Right ventricle myocardium inferior (tissue), 1 donor: ENCODE data around the gene RABGAP1L. TPM values are rescaled to one million over a fixed set of nuclear protein-coding genes. Genes with fewer than 3 reads are reported as not detected.
"Not testable (repeated sequence)": the region's sequence is repeated elsewhere in the genome, so short reads cannot be mapped to it uniquely, and the experiment has no call there.

Experiments used
- ATAC-seq: fragments of 200-7000 bp; cut with Tn5 transposase; one replicate; pipeline ENCODE4 v1.9.1; 2020; ENCODE audit warnings: mild to moderate bottlenecking, moderate library complexity
- DNase-seq: peaks from one replicate; pipeline ENCODE4 v3.0.0; 2021; ENCODE audit errors: missing footprints
- intact Hi-C: fragments of 100-400 bp; cut with DNase I; formaldehyde crosslinking; loops from one replicate; pipeline ENCODE4 v1.11.0; 2022
- total RNA-seq: library from RNA; stranded (reverse); fragmentation: NEBNext Ultra II Directional; extraction: Animal tissue kit (Norgen Biotek cat#: 25700); gene quantifications from one replicate; pipeline ENCODE4 v1.2.1, GENCODE V29; 2021
- donor health status: DM: no; HTN: yes; CAD: no; lungs with severe emphysema.

Gene RABGAP1L
- total RNA-seq, 1 donor from 2014 or later = 61.4 TPM

GRCh38 chr1:174448531-174448883 is 289.2 kb downstream of the RABGAP1L start:
- intact Hi-C loops = no loop called here
- ATAC-seq (no peak), DNase-seq (no peak)

GRCh38 chr1:174448974-174449373 is 289.7 kb downstream of the RABGAP1L start:
- intact Hi-C loops = no loop called here
- ATAC-seq (no peak), DNase-seq (no peak)

- ATAC-seq = no peak
- intact Hi-C loops = no loop called here
- DNase-seq = no peak
Observed at GRCh38 chr1:174451408-174451807, 292.1 kb downstream of the RABGAP1L start.

GRCh38 chr1:174465855-174466254 is 306.5 kb downstream of the RABGAP1L start:
- no peak for ATAC-seq
- DNase-seq = no peak
- intact Hi-C loops = no loop called here

GRCh38 chr1:174466607-174467006 is 307.3 kb downstream of the RABGAP1L start:
- no peak for DNase-seq
- ATAC-seq = no peak
- intact Hi-C loops = no loop called here

- ATAC-seq (no peak), DNase-seq (no peak)
- intact Hi-C loops = no loop called here
Observed at GRCh38 chr1:174469052-174469451, 309.7 kb downstream of the RABGAP1L start.

- ATAC-seq (peak; percentile 42), DNase-seq (no peak)
- intact Hi-C loops = no loop called here
Observed at GRCh38 chr1:174469687-174470086, 310.4 kb downstream of the RABGAP1L start.

GRCh38 chr1:174479281-174479680 is 320.0 kb downstream of the RABGAP1L start:
- intact Hi-C loops = no loop called here
- no peak for DNase-seq
- ATAC-seq = no peak

- intact Hi-C loops = no loop called here
- ATAC-seq (no peak), DNase-seq (no peak)
Observed at GRCh38 chr1:174480324-174480723, 321.0 kb downstream of the RABGAP1L start.

GRCh38 chr1:174491606-174492005 is 332.3 kb downstream of the RABGAP1L start:
- intact Hi-C loops = no loop called here
- peak; percentile 56 for DNase-seq

GRCh38 chr1:174497478-174497877 is 338.2 kb downstream of the RABGAP1L start:
- ATAC-seq (no peak), DNase-seq (no peak)
- intact Hi-C loops = no loop called here

More at GRCh38 chr1:174491606-174492005, 332.3 kb downstream of the RABGAP1L start:
- no peak for ATAC-seq

- ATAC-seq, intact Hi-C loops, DNase-seq: not testable (repeated sequence)
Observed at GRCh38 chr1:174516755-174517154, 357.4 kb downstream of the RABGAP1L start.

- ATAC-seq = peak; percentile 89
- peak; percentile 70 for DNase-seq
- intact Hi-C loops = no loop called here
Observed at GRCh38 chr1:174519844-174520243, 360.5 kb downstream of the RABGAP1L start.

GRCh38 chr1:174531751-174532150 is 372.4 kb downstream of the RABGAP1L start:
- ATAC-seq = no peak
- DNase-seq = no peak
- intact Hi-C loops = no loop called here

- ATAC-seq = no peak
- DNase-seq = no peak
- intact Hi-C loops = no loop called here
Observed at GRCh38 chr1:174534789-174535188, 375.5 kb downstream of the RABGAP1L start.

GRCh38 chr1:174535207-174535606 is 375.9 kb downstream of the RABGAP1L start:
- intact Hi-C loops = no loop called here
- ATAC-seq (no peak), DNase-seq (no peak)

GRCh38 chr1:174543421-174543820 is 384.1 kb downstream of the RABGAP1L start:
- intact Hi-C loops, ATAC-seq, DNase-seq: not testable (repeated sequence)

GRCh38 chr1:174550296-174550695 is 391.0 kb downstream of the RABGAP1L start:
- DNase-seq = no peak
- no peak for ATAC-seq
- intact Hi-C loops = no loop called here

GRCh38 chr1:174556392-174556791 is 397.1 kb downstream of the RABGAP1L start:
- DNase-seq = no peak
- intact Hi-C loops = no loop called here
- no peak for ATAC-seq

- ATAC-seq (no peak), DNase-seq (no peak)
- intact Hi-C loops = no loop called here
Observed at GRCh38 chr1:174568551-174568950, 409.2 kb downstream of the RABGAP1L start.

- intact Hi-C loops = no loop called here
- no peak for DNase-seq
- no peak for ATAC-seq
Observed at GRCh38 chr1:174569240-174569639, 409.9 kb downstream of the RABGAP1L start.

- intact Hi-C loops = no loop called here
- DNase-seq (no peak), ATAC-seq (no peak)
Observed at GRCh38 chr1:174572771-174573170, 413.5 kb downstream of the RABGAP1L start.
